A549 (cell line): ENCODE results near the gene ZC3H11A. TPM values are rescaled to one million over a fixed set of nuclear protein-coding genes. Genes with fewer than 3 reads are reported as not detected.

Source experiments
- ATAC-seq, 2 experiments: fragments of 200-7000 bp in 1 of 2; fragments of >200 bp in 1 of 2; cut with Nextera tagmentation in 1 of 2; cut with Tn5 transposase in 1 of 2; 3 replicates each; pipeline versions ENCODE4 v1.8.0 to v1.9.1; 2018 to 2020; ENCODE audit warnings: mild to moderate bottlenecking in 1 of 2, moderate library complexity in 1 of 2
- CTCF ChIA-PET: fragments of 300-600 bp; sonication (Branson Sonifier 250); formaldehyde crosslinking; extraction: SDS; loops from one replicate; lab custom pipeline; 2021; ENCODE audit warnings: antibody characterized with exemption, inconsistent platforms; lab: Yijun Ruan, JAX
- POLR2A ChIA-PET: fragments of 350-600 bp; formaldehyde crosslinking; extraction: SDS; loops from one replicate; lab custom pipeline; 2021; ENCODE audit warnings: antibody characterized with exemption, inconsistent platforms; lab: Yijun Ruan, JAX
- DNase-seq, 2 experiments: peaks; one replicate each; pipeline versions ENCODE4 v3.0.0 to v3.0.0-alpha.2; 2011 to 2016; ENCODE audit warnings: low read depth in 1 of 2, low spot score in 1 of 2
- FAIRE-seq: peaks from 2 replicates; lab custom pipeline; 2011; peaks lifted over from hg19 to GRCh38; lab: Jason Lieb, UNC
- H3K27ac ChIP-seq, 2 experiments: fragments of >200 bp; sonication (Bioruptor Twin); formaldehyde crosslinking; 3 replicates each; pipeline ENCODE4 v1.5.1; 2016 to 2017
- H3K4me1 ChIP-seq: fragments of >200 bp; sonication (Bioruptor Twin); formaldehyde crosslinking; 3 replicates; pipeline ENCODE4 v1.6.1; 2016
- H3K4me2 ChIP-seq: fragments of >200 bp; sonication (Bioruptor Twin); formaldehyde crosslinking; 3 replicates; pipeline ENCODE4 v1.6.1; 2016
- H3K4me3 ChIP-seq: fragments of >200 bp; sonication (Bioruptor Twin); formaldehyde crosslinking; 3 replicates; pipeline ENCODE4 v1.5.1; 2016
- H3K9me3 ChIP-seq: fragments of >200 bp; sonication (Bioruptor Twin); formaldehyde crosslinking; 3 replicates; pipeline ENCODE4 v1.6.1; 2016
- BCL3 ChIP-seq: fragments of >200 bp; sonication (Bioruptor Twin); formaldehyde crosslinking; IDR thresholded peaks from 3 replicates; pipeline ENCODE4 v1.6.1; 2016
- CBX2 ChIP-seq: fragments of 200-600 bp; sonication (generic); IDR thresholded peaks from 2 replicates; pipeline ENCODE4 v1.6.1; 2016; ENCODE audit warnings: low read depth, mild to moderate bottlenecking, borderline replicate concordance
- CBX8 ChIP-seq: fragments of 200-600 bp; sonication (generic); IDR thresholded peaks from 2 replicates; pipeline ENCODE4 v1.6.1; 2016
- E2F6 ChIP-seq: IDR thresholded peaks from 2 replicates; pipeline ENCODE4 v1.6.1; 2012; ENCODE audit warnings: low read depth, borderline replicate concordance
- ELK1 ChIP-seq: fragments of 150-350 bp; IDR thresholded peaks from 2 replicates; pipeline ENCODE4 v1.6.1; 2014; ENCODE audit warnings: low read depth, mild to moderate bottlenecking, low read length
- FOSB ChIP-seq: fragments of 250-450 bp; sonication (Bioruptor Pico); IDR thresholded peaks from 2 replicates; pipeline ENCODE4 v1.5.0; 2020; ENCODE audit warnings: mild to moderate bottlenecking, moderate library complexity
- FOXS1 ChIP-seq: fragments of 250-450 bp; sonication (Bioruptor Pico); IDR thresholded peaks from 2 replicates; pipeline ENCODE4 v1.5.0; 2020; ENCODE audit warnings: mild to moderate bottlenecking, moderate library complexity
- HOXB5 ChIP-seq: fragments of 250-450 bp; sonication (Bioruptor Pico); IDR thresholded peaks from 2 replicates; pipeline ENCODE4 v1.5.0; 2020; ENCODE audit warnings: mild to moderate bottlenecking, moderate library complexity
- JUN ChIP-seq, 2 experiments: fragments of >200 bp; sonication (Bioruptor Twin); formaldehyde crosslinking; IDR thresholded peaks; 2 replicates in 1 of 2; 3 replicates in 1 of 2; pipeline ENCODE4 v1.6.1; 2016 to 2017
- JUNB ChIP-seq: fragments of >200 bp; sonication (Bioruptor Twin); formaldehyde crosslinking; IDR thresholded peaks from 2 replicates; pipeline ENCODE4 v1.6.1; 2016
- KDM5A ChIP-seq: fragments of 200-600 bp; sonication (generic); IDR thresholded peaks from 2 replicates; pipeline ENCODE4 v1.6.1; 2016; ENCODE audit warnings: antibody characterized with exemption, mild to moderate bottlenecking
- MAFK ChIP-seq: fragments of 450-650 bp; IDR thresholded peaks from 2 replicates; pipeline ENCODE4 v1.6.1; 2014; ENCODE audit not compliant: partially characterized antibody
- MAX ChIP-seq: IDR thresholded peaks from 2 replicates; pipeline ENCODE4 v1.6.1; 2012
- MAZ ChIP-seq: fragments of 150-350 bp; IDR thresholded peaks from 2 replicates; pipeline ENCODE4 v1.6.1; 2014; ENCODE audit warnings: antibody characterized with exemption, low read depth, low read length, borderline replicate concordance
- MYC ChIP-seq: IDR thresholded peaks from 2 replicates; pipeline ENCODE4 v1.6.1; 2012; ENCODE audit warnings: mild to moderate bottlenecking, inconsistent platforms, low read length, improper control_type of control experiment, borderline replicate concordance
- NFE2L2 ChIP-seq: fragments of 150-350 bp; conservative IDR thresholded peaks from 2 replicates; pipeline ENCODE4 v1.6.1; 2014; ENCODE audit warnings: low read length
- NPAS2 ChIP-seq: fragments of 250-450 bp; sonication (Bioruptor Pico); IDR thresholded peaks from 2 replicates; pipeline ENCODE4 v1.8.0; 2022; ENCODE audit warnings: mild to moderate bottlenecking, moderate library complexity, borderline replicate concordance
- PHF8 ChIP-seq: fragments of 200-600 bp; sonication (generic); IDR thresholded peaks from 2 replicates; pipeline ENCODE4 v1.6.1; 2016; ENCODE audit warnings: low read depth, mild to moderate bottlenecking, antibody characterized with exemption, moderate library complexity, borderline replicate concordance
- POLR2A ChIP-seq: IDR thresholded peaks from 2 replicates; pipeline ENCODE4 v1.6.1; 2012; ENCODE audit warnings: mild to moderate bottlenecking, low read length
- RAD21 ChIP-seq, 2 experiments: fragments of >200 bp in 1 of 2; sonication (Bioruptor Twin) in 1 of 2; formaldehyde crosslinking in 1 of 2; IDR thresholded peaks in 1 of 2; conservative IDR thresholded peaks in 1 of 2; 2 replicates in 1 of 2; 3 replicates in 1 of 2; pipeline ENCODE4 v1.6.1; 2012 to 2018; ENCODE audit warnings: inconsistent platforms in 1 of 2
- RCOR1 ChIP-seq: fragments of 150-350 bp; IDR thresholded peaks from 2 replicates; pipeline ENCODE4 v1.6.1; 2014; ENCODE audit warnings: antibody characterized with exemption, low read length, low read depth
- REST ChIP-seq: fragments of 200-600 bp; sonication (generic); IDR thresholded peaks from 2 replicates; pipeline ENCODE4 v1.6.1; 2016; ENCODE audit warnings: antibody characterized with exemption, mild to moderate bottlenecking, moderate library complexity
- SMC3 ChIP-seq: fragments of >200 bp; sonication (Bioruptor Twin); formaldehyde crosslinking; IDR thresholded peaks from 3 replicates; pipeline ENCODE4 v1.6.1; 2018; ENCODE audit warnings: inconsistent platforms
- SREBF2 ChIP-seq: fragments of 450-650 bp; IDR thresholded peaks from 2 replicates; pipeline ENCODE4 v1.6.1; 2014; ENCODE audit warnings: mild to moderate bottlenecking, moderate library complexity
- TFCP2L1 ChIP-seq: fragments of 250-450 bp; sonication (Bioruptor Pico); IDR thresholded peaks from 2 replicates; pipeline ENCODE4 v1.5.0; 2021; ENCODE audit warnings: mild to moderate bottlenecking
- ZFP36 ChIP-seq: fragments of 450-650 bp; IDR thresholded peaks from 2 replicates; pipeline ENCODE4 v1.6.1; 2014; ENCODE audit warnings: borderline replicate concordance; ENCODE audit not compliant: partially characterized antibody
- ZNF302 ChIP-seq: fragments of 250-450 bp; sonication (Bioruptor Pico); IDR thresholded peaks from 2 replicates; pipeline ENCODE4 v1.9.0; 2021; ENCODE audit warnings: inconsistent platforms, mild to moderate bottlenecking, moderate library complexity
- ZSCAN20 ChIP-seq: fragments of 250-450 bp; sonication (Bioruptor Pico); IDR thresholded peaks from 2 replicates; pipeline ENCODE4 v1.8.0; 2022; ENCODE audit warnings: mild to moderate bottlenecking, moderate library complexity
- whole genome bisulfite sequencing: methylation state at CpG from one replicate; pipeline ENCODE4 v1.1.6; 2017; ENCODE audit errors: missing lambda C conversion rate; 5-methylcytosine and 5-hydroxymethylcytosine counted together
- polyA plus RNA-seq, 4 experiments: library from polyadenylated mRNA; depleted of rRNA in 3 of 4; stranded (reverse); fragments of >200 nt; fragmentation: RNase III in 1 of 4; extraction: RNeasy Plus Mini Kit Qiagen cat#74134 plus additional on column Dnase treatment in 1 of 4; gene quantifications; 2 replicates in 3 of 4; 3 replicates in 1 of 4; pipeline ENCODE4 v1.2.3, GENCODE V29; 2011 to 2017

ZC3H11A gene
- polyA plus RNA-seq, 2 of the 4 experiments (the other 2 are of a cell fraction): 42.6 to 119 TPM

- 88% methylated on average over 2 of the region's 2 CpGs for WGBS
- CTCF ChIA-PET: no interaction called here
- peak overlapping the region; percentile 76 for H3K4me3 ChIP-seq
- H3K27ac ChIP-seq: 0 out of 6 replicates have a peak overlapping the region, but pooled peaks of 1 of the 2 experiments have one; percentile 97
- ATAC-seq (no peak), DNase-seq (no peak), FAIRE-seq (no peak)
- POLR2A ChIA-PET: no interaction called here
- H3K4me1 ChIP-seq: peaks cover 30% of the 10 kb centered on the region; the same call in 2 of the 3 replicates
- no peak for TF ChIP-seq REST
- no peak for TF ChIP-seq POLR2A
- TF ChIP-seq MAFK: no peak
- TF ChIP-seq ZFP36: no peak
- TF ChIP-seq SREBF2: no peak
- no peak for TF ChIP-seq RCOR1
- TF ChIP-seq BCL3: no peak
- no peak for TF ChIP-seq ELK1
- TF ChIP-seq E2F6: no peak
- TF ChIP-seq KDM5A: no peak
- no peak for TF ChIP-seq MAZ
- TF ChIP-seq CBX2: no peak
- no peak for TF ChIP-seq FOSB (CRISPR knock-in tag)
- TF ChIP-seq HOXB5 (CRISPR knock-in tag): no peak
- TF ChIP-seq NPAS2 (CRISPR knock-in tag): no peak
- TF ChIP-seq JUNB: no peak
- TF ChIP-seq ZSCAN20 (CRISPR knock-in tag): no peak
- no peak for TF ChIP-seq ZNF302 (CRISPR knock-in tag)
- TF ChIP-seq PHF8: no peak
- no peak for TF ChIP-seq MAX
- H3K4me2 ChIP-seq: peak overlapping the region; percentile 83
- no peaks in the 10 kb centered on the region for H3K9me3 ChIP-seq
Observed at GRCh38 chr1:203797216-203797615, 1.8 kb downstream of the ZC3H11A start.

- H3K4me2 ChIP-seq: peak overlapping the region; percentile 83
- TF ChIP-seq ZSCAN20 (CRISPR knock-in tag): no peak
- no peak for TF ChIP-seq NFE2L2
- TF ChIP-seq CBX8: no peak
- TF ChIP-seq FOXS1: no peak
- TF ChIP-seq MYC: no peak
- no peak for TF ChIP-seq SMC3
- no peak for TF ChIP-seq TFCP2L1 (CRISPR knock-in tag)
- TF ChIP-seq JUN (IDR thresholded peaks at IDR 0.05): no peak
- TF ChIP-seq ZNF302 (CRISPR knock-in tag): no peak
- TF ChIP-seq RAD21 (conservative IDR thresholded peaks at IDR 0.05 in 1 of 2, IDR thresholded peaks at IDR 0.05 in 1 of 2): no peak
- H3K4me1 ChIP-seq: peaks cover 30% of the 10 kb centered on the region; the same call in 2 of the 3 replicates
- H3K9me3 ChIP-seq: no peaks in the 10 kb centered on the region
- ChIA-PET POLR2A (no interaction called here), CTCF (no interaction called here)
- FAIRE-seq: no peak
- ATAC-seq: no peak
- WGBS: 88% methylated on average over 6 of the region's 6 CpGs
- no peak overlapping the region for H3K27ac ChIP-seq
- no peak overlapping the region for H3K4me3 ChIP-seq
- DNase-seq: peak in 1 of 2 experiments; percentile 39
Observed at GRCh38 chr1:203797948-203798655, 2.7 kb downstream of the ZC3H11A start.
